ENCODE measurements around the gene GPHA2.

DNA sequence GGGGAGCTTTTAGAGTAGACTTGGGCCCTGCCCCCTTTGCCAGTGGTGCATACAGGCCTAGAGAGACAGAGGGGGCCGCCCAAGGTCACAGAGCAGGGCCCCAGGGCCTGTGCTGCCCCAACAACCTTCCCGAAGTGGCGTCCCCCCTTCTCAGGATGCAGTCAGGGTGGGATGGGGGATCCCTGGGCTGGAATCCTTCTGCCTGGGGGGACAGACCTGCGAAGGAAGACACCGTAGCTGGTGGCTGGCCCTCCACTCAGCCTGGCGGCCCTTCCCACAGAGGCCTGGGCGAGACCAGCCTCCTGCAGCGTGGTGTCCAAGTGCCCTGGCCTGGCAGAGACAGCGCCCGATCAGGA is 42.9 kb downstream of the GPHA2 start:
- TF ChIP-seq, protein P1, sequence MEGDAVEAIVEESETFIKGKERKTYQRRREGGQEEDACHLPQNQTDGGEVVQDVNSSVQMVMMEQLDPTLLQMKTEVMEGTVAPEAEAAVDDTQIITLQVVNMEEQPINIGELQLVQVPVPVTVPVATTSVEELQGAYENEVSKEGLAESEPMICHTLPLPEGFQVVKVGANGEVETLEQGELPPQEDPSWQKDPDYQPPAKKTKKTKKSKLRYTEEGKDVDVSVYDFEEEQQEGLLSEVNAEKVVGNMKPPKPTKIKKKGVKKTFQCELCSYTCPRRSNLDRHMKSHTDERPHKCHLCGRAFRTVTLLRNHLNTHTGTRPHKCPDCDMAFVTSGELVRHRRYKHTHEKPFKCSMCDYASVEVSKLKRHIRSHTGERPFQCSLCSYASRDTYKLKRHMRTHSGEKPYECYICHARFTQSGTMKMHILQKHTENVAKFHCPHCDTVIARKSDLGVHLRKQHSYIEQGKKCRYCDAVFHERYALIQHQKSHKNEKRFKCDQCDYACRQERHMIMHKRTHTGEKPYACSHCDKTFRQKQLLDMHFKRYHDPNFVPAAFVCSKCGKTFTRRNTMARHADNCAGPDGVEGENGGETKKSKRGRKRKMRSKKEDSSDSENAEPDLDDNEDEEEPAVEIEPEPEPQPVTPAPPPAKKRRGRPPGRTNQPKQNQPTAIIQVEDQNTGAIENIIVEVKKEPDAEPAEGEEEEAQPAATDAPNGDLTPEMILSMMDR (IDR thresholded peaks at IDR 0.05; ENCODE audit: insufficient read depth, low read depth, low read length): no peak
- no peak for TF ChIP-seq EZH2 (IDR thresholded peaks at IDR 0.05; ENCODE audit: insufficient read depth, low read length)
